Astrocyte of the cerebellum (primary cell): ENCODE results near the gene MON2.

ENCODE experiments used
- DNase-seq: peaks from one replicate; pipeline ENCODE4 v3.0.0-alpha.2; 2011; ENCODE audit warnings: low read depth
- H3K4me3 ChIP-seq: 2 replicates; pipeline ENCODE4 v1.5.1; 2011; ENCODE audit warnings: mild to moderate bottlenecking, low read depth, low read length, moderate library complexity
- CTCF ChIP-seq: IDR thresholded peaks from 2 replicates; pipeline ENCODE4 v1.5.1; 2012; ENCODE audit warnings: low read length, low read depth, moderate library complexity, mild to moderate bottlenecking; ENCODE audit errors: missing control alignments
- in situ Hi-C: cut with HindIII; loops from 2 replicates; pipeline ENCODE4 v1.10.0; 2017; ENCODE audit warnings: low sequenced_read_pairs

MON2 gene

GRCh38 chr12:62588916-62589315 lies 122.3 kb downstream of the MON2 start:
- DNase-seq: no peak
- no peak for TF ChIP-seq CTCF
- no peak overlapping the region for H3K4me3 ChIP-seq
- in situ Hi-C loops: loop anchor here (10.0 kb wide), 1 partner anchor 196 kb away; no protein-coding TSS in a partner anchor

DNA sequence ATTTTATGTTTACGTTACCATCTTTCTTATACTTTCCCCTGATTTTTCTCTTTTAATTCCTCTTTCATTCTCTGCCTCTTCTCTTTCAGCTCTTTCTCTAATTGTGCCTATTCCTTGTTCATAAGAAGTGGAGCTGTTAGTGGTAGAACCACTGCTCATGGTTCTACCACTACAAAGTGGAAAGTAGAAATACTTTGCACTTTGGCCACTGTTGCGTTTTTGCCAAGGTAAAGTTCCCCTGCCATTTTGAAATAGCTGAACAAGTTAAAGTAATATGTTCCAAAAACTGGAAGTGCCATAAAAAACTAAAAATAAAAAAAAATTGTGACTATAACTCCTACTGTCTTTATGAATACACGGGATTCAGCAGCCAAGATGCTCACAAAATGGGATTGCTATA lies 130.6 kb downstream of the MON2 start:
- H3K4me3 ChIP-seq: no peak overlapping the region
- no peak for DNase-seq
- TF ChIP-seq CTCF: no peak
- in situ Hi-C loops: no loop called here

DNA sequence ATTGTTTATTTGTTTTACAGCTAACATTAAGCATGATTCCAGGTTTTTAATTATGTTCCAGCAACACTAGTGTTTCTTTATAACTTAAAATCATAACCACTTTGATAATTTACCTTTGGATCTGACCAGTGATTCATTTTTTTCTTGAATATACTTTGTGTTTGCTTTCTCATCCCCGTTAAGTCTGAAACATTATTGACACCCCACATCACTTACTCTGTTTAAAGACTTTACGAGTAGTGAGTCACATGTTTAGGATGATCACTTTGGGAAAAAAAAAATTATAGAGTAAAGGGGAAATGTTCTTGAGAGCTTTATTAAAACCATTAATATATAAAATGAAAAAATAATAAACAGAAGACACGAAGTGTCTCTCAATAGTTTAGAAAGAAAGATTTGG lies 132.2 kb downstream of the MON2 start:
- in situ Hi-C loops: no loop called here
- TF ChIP-seq CTCF: no peak
- no peak overlapping the region for H3K4me3 ChIP-seq
- DNase-seq: no peak

GRCh38 chr12:62599854-62600437 lies 133.3 kb downstream of the MON2 start:
- H3K4me3 ChIP-seq: no peak overlapping the region
- DNase-seq: no peak
- peak; percentile 33 for TF ChIP-seq CTCF
- in situ Hi-C loops: loop anchor here (10.0 to 25.0 kb wide), 3 partner anchors 105 to 462 kb away; no protein-coding TSS in a partner anchor

GRCh38 chr12:62601765-62602164 lies 135.1 kb downstream of the MON2 start:
- no peak for TF ChIP-seq CTCF
- in situ Hi-C loops: loop anchor here (10.0 to 25.0 kb wide), 3 partner anchors 103 to 461 kb away; no protein-coding TSS in a partner anchor
- peak overlapping the region; percentile 81 for H3K4me3 ChIP-seq
- DNase-seq: no peak

GRCh38 chr12:62602255-62603060 lies 135.8 kb downstream of the MON2 start:
- DNase-seq: peak; percentile 67
- no peak for TF ChIP-seq CTCF
- in situ Hi-C loops: loop anchor here (10.0 to 25.0 kb wide), 3 partner anchors 102 to 460 kb away; no protein-coding TSS in a partner anchor
- peak overlapping the region; percentile 81 for H3K4me3 ChIP-seq
